ENCODE results near the gene CRYBA2. TPM values are rescaled to one million over a fixed set of nuclear protein-coding genes. Genes with fewer than 3 reads are reported as not detected.

The CRYBA2 gene
- total RNA-seq, 4 donors from 2014 or later = not detected

- DNase-seq (no peak), ATAC-seq (no peak)
- Histone ChIP-seq H3K4me3 (no peak overlapping the region), H3K27me3 (peaks cover 50 to 60% (median 50%) of the 10 kb centered on the region in 3 donors), H3K36me3 (no peaks in the 10 kb centered on the region), H3K9me3 (no peaks in the 10 kb centered on the region), H3K27ac (no peak overlapping the region), H3K4me1 (peaks cover 0 to 3% of the 10 kb centered on the region in 2 donors)
- intact Hi-C loops (cut with DNase I; ENCODE audit: low total_unique reads) (no loop called here), in situ Hi-C loops (cut with MboI; ENCODE audit: low sequenced_read_pairs in 4 of 4) (no loop called here)
- TF ChIP-seq POLR2A (IDR thresholded peaks at IDR 0.05) (no peak), CTCF (IDR thresholded peaks at IDR 0.05 in 4 of 5, conservative IDR thresholded peaks at IDR 0.05 in 1 of 5) (no peak)
Observed at GRCh38 chr2:218958276-218958675, 34.9 kb downstream of the CRYBA2 start.

DNA sequence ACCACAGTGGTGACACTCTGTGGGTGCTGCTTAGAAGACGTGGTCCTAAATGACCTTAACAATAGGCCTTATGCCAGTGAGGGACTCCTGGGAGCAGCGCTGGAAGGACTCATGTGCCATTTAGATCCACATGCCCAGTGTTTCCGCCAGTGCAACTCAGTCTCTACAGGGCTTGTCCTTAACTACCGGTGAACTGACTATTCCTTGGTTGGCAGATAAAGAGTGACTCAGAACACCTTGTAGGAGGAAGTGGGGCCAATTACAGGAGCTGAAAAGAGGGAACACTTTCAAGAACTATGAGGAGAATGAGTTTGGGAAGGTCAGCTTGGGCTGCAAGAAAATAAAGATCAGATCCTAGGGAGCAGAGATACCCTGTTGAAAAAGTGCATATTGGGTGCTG lies 35.6 kb downstream of the CRYBA2 start:
- Histone ChIP-seq H3K9me3 (no peaks in the 10 kb centered on the region), H3K27ac (no peak overlapping the region), H3K4me3 (no peak overlapping the region), H3K36me3 (no peaks in the 10 kb centered on the region), H3K27me3 (peaks cover 44 to 54% (median 44%) of the 10 kb centered on the region in 3 donors), H3K4me1 (peaks cover 0 to 3% of the 10 kb centered on the region in 2 donors)
- intact Hi-C loops (cut with DNase I; ENCODE audit: low total_unique reads) (no loop called here), in situ Hi-C loops (cut with MboI; ENCODE audit: low sequenced_read_pairs in 4 of 4) (no loop called here)
- ATAC-seq (no peak), DNase-seq (no peak)
- TF ChIP-seq POLR2A (IDR thresholded peaks at IDR 0.05) = no peak
- TF ChIP-seq CTCF (IDR thresholded peaks at IDR 0.05 in 4 of 5, conservative IDR thresholded peaks at IDR 0.05 in 1 of 5) = no peak

- Histone ChIP-seq H3K9me3 (no peaks in the 10 kb centered on the region), H3K4me1 (peaks cover 0 to 3% of the 10 kb centered on the region in 2 donors), H3K4me3 (no peak overlapping the region), H3K36me3 (no peaks in the 10 kb centered on the region), H3K27me3 (peaks cover 28 to 38% (median 29%) of the 10 kb centered on the region in 3 donors), H3K27ac (no peak overlapping the region)
- intact Hi-C loops (cut with DNase I; ENCODE audit: low total_unique reads) (no loop called here), in situ Hi-C loops (cut with MboI; ENCODE audit: low sequenced_read_pairs in 4 of 4) (no loop called here)
- TF ChIP-seq POLR2A (IDR thresholded peaks at IDR 0.05) (no peak), CTCF (IDR thresholded peaks at IDR 0.05 in 4 of 5, conservative IDR thresholded peaks at IDR 0.05 in 1 of 5) (no peak)
- ATAC-seq (no peak), DNase-seq (no peak)
Observed at GRCh38 chr2:218956039-218956438, 37.2 kb downstream of the CRYBA2 start.

DNA sequence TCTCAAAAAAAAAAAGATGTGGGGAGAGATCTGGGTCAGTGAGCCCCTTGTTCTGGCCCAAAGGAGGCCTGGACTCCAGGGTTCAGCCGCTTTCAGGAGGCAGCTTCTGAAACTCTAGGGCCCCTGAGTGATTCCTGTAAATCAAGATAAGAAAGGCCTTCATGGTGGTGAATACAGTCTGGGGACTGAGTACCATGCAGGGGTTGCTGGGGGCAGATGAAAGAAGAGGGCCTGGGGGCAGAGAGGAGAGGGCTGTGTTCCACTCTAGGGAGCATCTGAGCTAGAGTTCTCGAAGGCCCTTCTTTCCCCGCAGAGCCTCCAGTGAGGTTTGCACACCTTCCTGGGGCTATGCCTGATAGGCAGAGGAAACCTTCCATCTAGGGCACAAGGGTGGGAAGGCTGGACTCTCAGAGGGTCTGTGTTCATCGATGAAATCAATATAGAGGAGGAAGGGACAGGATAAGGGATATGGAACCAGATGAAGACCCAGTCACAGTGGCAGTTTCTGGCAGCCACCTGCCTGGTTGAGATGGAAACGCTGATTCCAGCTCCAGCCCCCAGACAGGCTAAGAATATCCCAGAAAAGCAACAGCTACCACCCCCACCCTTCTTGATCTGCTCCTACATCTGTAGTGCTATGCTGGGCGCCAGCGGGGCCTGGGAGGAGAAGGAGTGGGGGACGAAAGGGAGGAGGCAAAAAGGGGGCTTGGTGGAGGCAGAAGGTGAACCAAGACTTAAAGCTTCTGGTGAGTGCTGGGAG lies 38.5 kb downstream of the CRYBA2 start:
- TF ChIP-seq POLR2A (IDR thresholded peaks at IDR 0.05) (no peak), CTCF (IDR thresholded peaks at IDR 0.05 in 4 of 5, conservative IDR thresholded peaks at IDR 0.05 in 1 of 5) (no peak)
- in situ Hi-C loops (cut with MboI; ENCODE audit: low sequenced_read_pairs in 4 of 4) (no loop called here), intact Hi-C loops (cut with DNase I; ENCODE audit: low total_unique reads) (no loop called here)
- Histone ChIP-seq H3K4me3 (no peak overlapping the region), H3K9me3 (no peaks in the 10 kb centered on the region), H3K4me1 (peaks cover 0 to 1% of the 10 kb centered on the region in 2 donors), H3K36me3 (no peaks in the 10 kb centered on the region), H3K27me3 (peaks cover 18 to 26% (median 20%) of the 10 kb centered on the region in 3 donors), H3K27ac (no peak overlapping the region)
- ATAC-seq = no peak
- DNase-seq = no peak

Data from gastrocnemius medialis (tissue), 4 donors.